NCI-H1048 (cell line): Measurements from ENCODE around the gene NGF.

Experiments used
- DNase-seq: peaks from one replicate; lab custom pipeline; 2025; lab: John Stamatoyannopoulos, UW

NGF gene

DNA sequence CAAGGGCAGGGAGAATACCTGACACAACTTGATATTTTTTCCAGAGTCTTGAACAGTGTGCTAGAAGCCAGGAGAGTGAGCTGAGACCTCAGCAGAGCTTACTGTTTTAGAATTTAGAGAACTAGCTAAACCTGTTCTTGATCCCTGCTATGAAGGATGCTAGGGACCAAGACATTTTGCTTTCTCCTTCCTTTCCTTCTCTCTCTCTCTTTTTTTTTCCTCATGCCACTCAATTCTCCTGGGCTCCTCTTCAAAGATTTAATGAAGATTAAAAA, 99.0 kb downstream of the NGF start:
- DNase-seq, result no peak

DNA sequence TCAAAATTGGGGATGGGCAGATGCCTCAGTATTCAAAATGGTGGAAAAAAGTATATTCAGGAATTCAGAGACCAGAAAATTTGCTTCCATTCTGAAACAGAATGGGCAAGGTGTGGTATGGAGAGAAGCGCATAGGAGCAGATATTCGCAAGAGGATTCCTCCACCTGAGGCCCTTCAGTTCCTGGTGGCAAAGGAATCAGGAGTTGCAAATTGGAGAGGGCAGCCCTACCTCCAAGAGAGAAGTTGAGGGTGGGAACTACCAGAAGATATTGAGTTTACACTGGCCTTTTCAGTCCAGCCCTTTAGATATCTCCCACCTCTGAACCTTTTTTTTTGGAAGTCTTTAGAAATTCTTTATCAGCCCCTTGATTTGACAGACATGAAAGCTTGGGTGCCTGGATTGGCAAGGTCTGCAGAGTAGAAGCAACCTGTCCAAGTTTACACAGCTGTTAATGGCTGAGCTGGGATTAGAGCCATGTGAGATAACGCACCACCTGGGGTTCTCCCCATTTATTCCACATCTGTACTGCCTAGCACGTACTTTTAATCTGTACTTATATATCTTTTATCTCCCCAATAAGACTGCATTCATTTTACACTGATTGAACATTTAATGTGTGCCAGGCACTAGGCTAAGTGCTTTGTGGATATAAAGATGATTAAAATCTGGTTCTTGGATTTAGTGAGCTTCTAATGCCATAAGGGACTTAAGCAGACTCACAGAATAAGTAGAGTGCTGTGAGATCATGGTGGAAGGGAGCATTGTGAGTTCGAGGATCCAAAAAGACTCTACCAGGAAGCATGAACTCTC, 99.5 kb downstream of the NGF start:
- no peak for DNase-seq

DNA sequence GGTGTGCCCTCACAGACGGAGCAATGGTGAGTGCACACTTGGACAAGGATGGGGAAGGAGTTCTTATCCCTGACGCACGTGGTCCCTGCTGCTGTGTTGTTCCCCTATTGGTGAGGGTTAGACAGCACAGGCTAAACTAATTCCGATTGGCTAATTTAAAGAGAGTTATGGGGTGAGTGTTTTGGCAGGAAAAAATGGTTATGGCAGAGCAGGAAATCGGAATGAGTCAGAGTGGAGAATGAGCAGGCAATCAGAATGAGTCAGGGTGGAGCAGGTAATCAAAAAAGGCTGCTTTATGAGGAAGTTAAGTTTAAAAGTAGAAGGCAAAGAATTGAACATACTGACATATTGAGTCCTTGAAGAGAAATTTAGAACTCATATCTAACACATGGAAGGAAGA, 100.5 kb downstream of the NGF start:
- no peak for DNase-seq

DNA sequence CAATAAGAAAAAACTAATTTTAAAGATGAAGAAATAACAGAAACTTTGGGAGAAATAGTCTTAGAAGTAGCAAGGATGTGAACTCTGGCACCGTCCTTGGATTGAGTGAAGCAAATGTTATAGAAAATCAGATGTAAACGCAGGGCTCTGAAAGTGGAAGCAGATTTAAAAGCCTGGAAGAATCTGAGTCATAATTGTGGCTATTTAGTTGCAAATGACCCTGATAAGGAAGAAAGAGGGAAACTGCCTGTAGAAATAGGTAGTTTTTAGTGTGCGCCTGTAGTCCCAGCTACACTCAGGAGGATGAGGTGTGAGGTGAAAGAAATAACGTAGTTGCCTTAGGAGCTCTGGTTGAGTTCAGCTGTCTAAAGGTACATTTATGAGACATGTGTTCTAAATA, 101.0 kb downstream of the NGF start:
- DNase-seq, result no peak
